Ectodermal cell (in vitro differentiated cells): ENCODE measurements around the gene OR6J1.
"Not testable (repeated sequence)": the region's sequence is repeated elsewhere in the genome, so short reads cannot be mapped to it uniquely, and the experiment has no call there.

Experiments
- H3K27ac ChIP-seq: 2 replicates; pipeline ENCODE4 v1.7.0; 2013; ENCODE audit warnings: mild to moderate bottlenecking, low read depth, low read length; ENCODE audit not compliant: insufficient read depth, poor library complexity, severe bottlenecking
- H3K27me3 ChIP-seq: 2 replicates; pipeline ENCODE4 v1.7.0; 2013; ENCODE audit warnings: mild to moderate bottlenecking, low read length; ENCODE audit not compliant: insufficient read depth, control insufficient read depth, poor library complexity, severe bottlenecking
- H3K36me3 ChIP-seq: one replicate; pipeline ENCODE4 v1.7.0; 2013; ENCODE audit warnings: low read length; ENCODE audit not compliant: control insufficient read depth, insufficient read depth
- H3K4me1 ChIP-seq: one replicate; pipeline ENCODE4 v1.7.0; 2013; ENCODE audit warnings: low read length; ENCODE audit not compliant: control insufficient read depth, insufficient read depth
- H3K4me3 ChIP-seq: 2 replicates; pipeline ENCODE4 v1.7.0; 2013; ENCODE audit warnings: low read depth, low read length, control low read depth; ENCODE audit not compliant: insufficient read depth
- H3K9me3 ChIP-seq: 2 replicates; pipeline ENCODE4 v1.7.0; 2013; ENCODE audit warnings: mild to moderate bottlenecking, low read length, moderate library complexity; ENCODE audit not compliant: control insufficient read depth
- WGBS, 2 experiments: methylation state at CpG; one replicate each; pipeline ENCODE4 v1.1.7; 2013; ENCODE audit warnings: missing lambda C conversion rate in 2 of 2; 5-methylcytosine and 5-hydroxymethylcytosine counted together

OR6J1 gene

GRCh38 chr14:22653012-22653621 lies 9.0 kb upstream of the OR6J1 start:
- Histone ChIP-seq H3K4me3 (no peak overlapping the region), H3K9me3 (no peaks in the 10 kb centered on the region), H3K36me3 (no peaks in the 10 kb centered on the region), H3K27me3 (no peaks in the 10 kb centered on the region), H3K27ac (no peak overlapping the region), H3K4me1 (peaks cover 5% of the 10 kb centered on the region)
- 8 to 11% methylated on average over 4 of the region's 4 CpGs for WGBS, 2 experiments

- Histone ChIP-seq H3K27me3 (no peaks in the 10 kb centered on the region), H3K4me1 (no peaks in the 10 kb centered on the region), H3K9me3 (no peaks in the 10 kb centered on the region), H3K27ac (no peak overlapping the region), H3K36me3 (no peaks in the 10 kb centered on the region), H3K4me3 (no peak overlapping the region)
- WGBS, 2 experiments: 80 to 87% methylated on average over 2 of the region's 2 CpGs
These were observed 7.4 kb upstream of the OR6J1 start for GRCh38 chr14:22651586-22651985.

- H3K9me3 ChIP-seq: no peaks in the 10 kb centered on the region
- no peaks in the 10 kb centered on the region for H3K4me1 ChIP-seq
- H3K27ac ChIP-seq: no peak overlapping the region
- H3K36me3 ChIP-seq: no peaks in the 10 kb centered on the region
- WGBS, 2 experiments: 80 to 88% methylated on average over 3 of the region's 3 CpGs
- H3K27me3 ChIP-seq: no peaks in the 10 kb centered on the region
- H3K4me3 ChIP-seq: no peak overlapping the region
These were observed 6.9 kb upstream of the OR6J1 start for GRCh38 chr14:22650960-22651521.

- Histone ChIP-seq H3K4me1 (no peaks in the 10 kb centered on the region), H3K27ac (no peak overlapping the region), H3K27me3 (no peaks in the 10 kb centered on the region), H3K9me3 (no peaks in the 10 kb centered on the region), H3K36me3 (no peaks in the 10 kb centered on the region), H3K4me3 (no peak overlapping the region)
- 88% methylated on average over 5 to 7 of the region's 7 CpGs for WGBS, 2 experiments
These were observed 6.0 kb upstream of the OR6J1 start for GRCh38 chr14:22650046-22650739.

- H3K9me3 ChIP-seq: no peaks in the 10 kb centered on the region
- no peaks in the 10 kb centered on the region for H3K36me3 ChIP-seq
- 85 to 87% methylated on average over 2 of the region's 2 CpGs for WGBS, 2 experiments
- H3K4me3 ChIP-seq: no peak overlapping the region
- H3K4me1 ChIP-seq: no peaks in the 10 kb centered on the region
- H3K27me3 ChIP-seq: no peaks in the 10 kb centered on the region
- H3K27ac ChIP-seq: no peak overlapping the region
These were observed 4.4 kb upstream of the OR6J1 start for GRCh38 chr14:22648506-22648905.

GRCh38 chr14:22646570-22647254 lies 2.6 kb upstream of the OR6J1 start:
- WGBS, 2 experiments: 90 to 92% methylated on average over 4 of the region's 4 CpGs
- Histone ChIP-seq H3K27me3 (no peaks in the 10 kb centered on the region), H3K36me3 (no peaks in the 10 kb centered on the region), H3K27ac (no peak overlapping the region), H3K4me3 (no peak overlapping the region), H3K9me3 (no peaks in the 10 kb centered on the region), H3K4me1 (no peaks in the 10 kb centered on the region)

- Histone ChIP-seq H3K27ac (no peak overlapping the region), H3K9me3 (no peaks in the 10 kb centered on the region), H3K4me1 (no peaks in the 10 kb centered on the region), H3K4me3 (no peak overlapping the region), H3K27me3 (no peaks in the 10 kb centered on the region), H3K36me3 (no peaks in the 10 kb centered on the region)
- WGBS, 2 experiments: 73 to 75% methylated on average over 3 of the region's 3 CpGs
These were observed 2.3 kb downstream of the OR6J1 start for GRCh38 chr14:22641846-22642245.

GRCh38 chr14:22640192-22640591 lies 4.0 kb downstream of the OR6J1 start:
- no peaks in the 10 kb centered on the region for H3K36me3 ChIP-seq
- H3K4me3 ChIP-seq: no peak overlapping the region
- H3K9me3 ChIP-seq: no peaks in the 10 kb centered on the region
- no peak overlapping the region for H3K27ac ChIP-seq
- no peaks in the 10 kb centered on the region for H3K27me3 ChIP-seq
- no peaks in the 10 kb centered on the region for H3K4me1 ChIP-seq

- H3K36me3 ChIP-seq, H3K27me3 ChIP-seq, H3K27ac ChIP-seq, H3K4me1 ChIP-seq, H3K9me3 ChIP-seq, H3K4me3 ChIP-seq: not testable (repeated sequence)
- no CpG with 5 or more reads among the region's 1 CpG for WGBS, 2 experiments
These were observed 8.2 kb downstream of the OR6J1 start for GRCh38 chr14:22635980-22636379.

- Histone ChIP-seq H3K36me3 (no peaks in the 10 kb centered on the region), H3K9me3 (no peaks in the 10 kb centered on the region), H3K4me3 (no peak overlapping the region), H3K4me1 (no peaks in the 10 kb centered on the region), H3K27ac (no peak overlapping the region), H3K27me3 (no peaks in the 10 kb centered on the region)
- WGBS, 2 experiments: 88 to 91% methylated on average over 8 of the region's 8 CpGs
These were observed 9.8 kb downstream of the OR6J1 start for GRCh38 chr14:22634233-22634900.
